Measurements from ENCODE around the gene FOXA1.

The FOXA1 gene

GRCh38 chr14:37594971-37595808 is at the start of gene FOXA1, which contains the start of gene TTC6:
TSS of gene FOXA1 (minus strand) at chr14:37595249. CDS start at chr14:37594972, 277 bp downstream.
TSS of gene TTC6 (plus strand) at chr14:37595629. CDS start at chr14:37622065, 26,436 bp downstream.
- peak within 1 kb of the TSS in 1 of 2 donors; percentile 61 for H3K4me3 ChIP-seq (ENCODE audit: low read length in 2 of 2)
- no peaks in the 10 kb centered on the region for H3K36me3 ChIP-seq (ENCODE audit: control insufficient read depth in 2 of 2, insufficient read depth in 2 of 2, low read length in 2 of 2)
- H3K27ac ChIP-seq (ENCODE audit: low read length): no peak within 1 kb of the TSS
- H3K9me3 ChIP-seq (ENCODE audit: control insufficient read depth in 2 of 2, low read length in 2 of 2): peaks cover 0 to 4% of the 10 kb centered on the region in 2 donors
- H3K27me3 ChIP-seq (ENCODE audit: control insufficient read depth in 1 of 2, insufficient read depth in 2 of 2, low read length in 2 of 2): peaks cover 77 to 91% of the 10 kb centered on the region in 2 donors
- H3K4me1 ChIP-seq (ENCODE audit: control insufficient read depth, insufficient read depth, low read length): peaks cover 24% of the 10 kb centered on the region
- no peak within 1 kb of the TSS for H3K9ac ChIP-seq (ENCODE audit: low read length in 2 of 2)

- H3K4me3 ChIP-seq (ENCODE audit: low read length in 2 of 2): no peak overlapping the region
- no peaks in the 10 kb centered on the region for H3K27me3 ChIP-seq (ENCODE audit: control insufficient read depth in 1 of 2, insufficient read depth in 2 of 2, low read length in 2 of 2)
- no peaks in the 10 kb centered on the region for H3K9me3 ChIP-seq (ENCODE audit: control insufficient read depth in 2 of 2, low read length in 2 of 2)
- no peak overlapping the region for H3K9ac ChIP-seq (ENCODE audit: low read length in 2 of 2)
- H3K4me1 ChIP-seq (ENCODE audit: control insufficient read depth, insufficient read depth, low read length): no peaks in the 10 kb centered on the region
- no peak overlapping the region for H3K27ac ChIP-seq (ENCODE audit: low read length)
- no peaks in the 10 kb centered on the region for H3K36me3 ChIP-seq (ENCODE audit: control insufficient read depth in 2 of 2, insufficient read depth in 2 of 2, low read length in 2 of 2)
These were observed 48.7 kb upstream of the FOXA1 start for GRCh38 chr14:37643701-37644100.

- Histone ChIP-seq H3K27me3 (ENCODE audit: control insufficient read depth in 1 of 2, insufficient read depth in 2 of 2, low read length in 2 of 2) (no peaks in the 10 kb centered on the region), H3K9me3 (ENCODE audit: control insufficient read depth in 2 of 2, low read length in 2 of 2) (no peaks in the 10 kb centered on the region), H3K27ac (ENCODE audit: low read length) (no peak overlapping the region), H3K4me1 (ENCODE audit: control insufficient read depth, insufficient read depth, low read length) (no peaks in the 10 kb centered on the region), H3K4me3 (ENCODE audit: low read length in 2 of 2) (no peak overlapping the region), H3K36me3 (ENCODE audit: control insufficient read depth in 2 of 2, insufficient read depth in 2 of 2, low read length in 2 of 2) (no peaks in the 10 kb centered on the region), H3K9ac (ENCODE audit: low read length in 2 of 2) (no peak overlapping the region)
These were observed 47.1 kb upstream of the FOXA1 start for GRCh38 chr14:37642125-37642524.

- H3K4me3 ChIP-seq (ENCODE audit: low read length in 2 of 2): no peak overlapping the region
- H3K9ac ChIP-seq (ENCODE audit: low read length in 2 of 2): no peak overlapping the region
- no peaks in the 10 kb centered on the region for H3K4me1 ChIP-seq (ENCODE audit: control insufficient read depth, insufficient read depth, low read length)
- H3K9me3 ChIP-seq (ENCODE audit: control insufficient read depth in 2 of 2, low read length in 2 of 2): no peaks in the 10 kb centered on the region
- H3K27ac ChIP-seq (ENCODE audit: low read length): no peak overlapping the region
- H3K27me3 ChIP-seq (ENCODE audit: control insufficient read depth in 1 of 2, insufficient read depth in 2 of 2, low read length in 2 of 2): no peaks in the 10 kb centered on the region
- no peaks in the 10 kb centered on the region for H3K36me3 ChIP-seq (ENCODE audit: control insufficient read depth in 2 of 2, insufficient read depth in 2 of 2, low read length in 2 of 2)
These were observed 46.1 kb upstream of the FOXA1 start for GRCh38 chr14:37641117-37641516.

GRCh38 chr14:37638599-37638998 is 43.5 kb upstream of the FOXA1 start:
- Histone ChIP-seq H3K27ac (ENCODE audit: low read length) (no peak overlapping the region), H3K4me3 (ENCODE audit: low read length in 2 of 2) (no peak overlapping the region), H3K4me1 (ENCODE audit: control insufficient read depth, insufficient read depth, low read length) (no peaks in the 10 kb centered on the region), H3K9ac (ENCODE audit: low read length in 2 of 2) (no peak overlapping the region), H3K9me3 (ENCODE audit: control insufficient read depth in 2 of 2, low read length in 2 of 2) (no peaks in the 10 kb centered on the region), H3K27me3 (ENCODE audit: control insufficient read depth in 1 of 2, insufficient read depth in 2 of 2, low read length in 2 of 2) (peaks cover 0 to 1% of the 10 kb centered on the region in 2 donors), H3K36me3 (ENCODE audit: control insufficient read depth in 2 of 2, insufficient read depth in 2 of 2, low read length in 2 of 2) (no peaks in the 10 kb centered on the region)

GRCh38 chr14:37637341-37637740 is 42.3 kb upstream of the FOXA1 start:
- no peaks in the 10 kb centered on the region for H3K36me3 ChIP-seq (ENCODE audit: control insufficient read depth in 2 of 2, insufficient read depth in 2 of 2, low read length in 2 of 2)
- peaks cover 4 to 6% of the 10 kb centered on the region in 2 donors for H3K27me3 ChIP-seq (ENCODE audit: control insufficient read depth in 1 of 2, insufficient read depth in 2 of 2, low read length in 2 of 2)
- no peak overlapping the region for H3K27ac ChIP-seq (ENCODE audit: low read length)
- no peaks in the 10 kb centered on the region for H3K4me1 ChIP-seq (ENCODE audit: control insufficient read depth, insufficient read depth, low read length)
- H3K4me3 ChIP-seq (ENCODE audit: low read length in 2 of 2): no peak overlapping the region
- H3K9ac ChIP-seq (ENCODE audit: low read length in 2 of 2): no peak overlapping the region
- no peaks in the 10 kb centered on the region for H3K9me3 ChIP-seq (ENCODE audit: control insufficient read depth in 2 of 2, low read length in 2 of 2)

- H3K27me3 ChIP-seq (ENCODE audit: control insufficient read depth in 1 of 2, insufficient read depth in 2 of 2, low read length in 2 of 2): peaks cover 12 to 17% of the 10 kb centered on the region in 2 donors
- no peaks in the 10 kb centered on the region for H3K9me3 ChIP-seq (ENCODE audit: control insufficient read depth in 2 of 2, low read length in 2 of 2)
- H3K27ac ChIP-seq (ENCODE audit: low read length): no peak overlapping the region
- H3K9ac ChIP-seq (ENCODE audit: low read length in 2 of 2): no peak overlapping the region
- H3K36me3 ChIP-seq (ENCODE audit: control insufficient read depth in 2 of 2, insufficient read depth in 2 of 2, low read length in 2 of 2): no peaks in the 10 kb centered on the region
- peaks cover 6% of the 10 kb centered on the region for H3K4me1 ChIP-seq (ENCODE audit: control insufficient read depth, insufficient read depth, low read length)
- no peak overlapping the region for H3K4me3 ChIP-seq (ENCODE audit: low read length in 2 of 2)
These were observed 30.8 kb upstream of the FOXA1 start for GRCh38 chr14:37625597-37626595.

GRCh38 chr14:37623971-37624370 is 28.9 kb upstream of the FOXA1 start:
- H3K9me3 ChIP-seq (ENCODE audit: control insufficient read depth in 2 of 2, low read length in 2 of 2): no peaks in the 10 kb centered on the region
- no peak overlapping the region for H3K9ac ChIP-seq (ENCODE audit: low read length in 2 of 2)
- H3K27ac ChIP-seq (ENCODE audit: low read length): no peak overlapping the region
- peaks cover 14 to 17% of the 10 kb centered on the region in 2 donors for H3K27me3 ChIP-seq (ENCODE audit: control insufficient read depth in 1 of 2, insufficient read depth in 2 of 2, low read length in 2 of 2)
- H3K36me3 ChIP-seq (ENCODE audit: control insufficient read depth in 2 of 2, insufficient read depth in 2 of 2, low read length in 2 of 2): no peaks in the 10 kb centered on the region
- no peak overlapping the region for H3K4me3 ChIP-seq (ENCODE audit: low read length in 2 of 2)
- peaks cover 6% of the 10 kb centered on the region for H3K4me1 ChIP-seq (ENCODE audit: control insufficient read depth, insufficient read depth, low read length)

GRCh38 chr14:37623426-37623951 is 28.4 kb upstream of the FOXA1 start:
- no peak overlapping the region for H3K27ac ChIP-seq (ENCODE audit: low read length)
- H3K27me3 ChIP-seq (ENCODE audit: control insufficient read depth in 1 of 2, insufficient read depth in 2 of 2, low read length in 2 of 2): peaks cover 14 to 17% of the 10 kb centered on the region in 2 donors

GRCh38 chr14:37622231-37622923 is 27.3 kb upstream of the FOXA1 start:
- Histone ChIP-seq H3K27ac (ENCODE audit: low read length) (no peak overlapping the region), H3K27me3 (ENCODE audit: control insufficient read depth in 1 of 2, insufficient read depth in 2 of 2, low read length in 2 of 2) (peaks cover 14 to 17% of the 10 kb centered on the region in 2 donors), H3K9me3 (ENCODE audit: control insufficient read depth in 2 of 2, low read length in 2 of 2) (no peaks in the 10 kb centered on the region), H3K36me3 (ENCODE audit: control insufficient read depth in 2 of 2, insufficient read depth in 2 of 2, low read length in 2 of 2) (no peaks in the 10 kb centered on the region), H3K9ac (ENCODE audit: low read length in 2 of 2) (no peak overlapping the region), H3K4me3 (ENCODE audit: low read length in 2 of 2) (peak overlapping the region; percentile 22 to 44), H3K4me1 (ENCODE audit: control insufficient read depth, insufficient read depth, low read length) (peaks cover 6% of the 10 kb centered on the region)

More at GRCh38 chr14:37623426-37623951, 28.4 kb upstream of the FOXA1 start:
- no peaks in the 10 kb centered on the region for H3K9me3 ChIP-seq (ENCODE audit: control insufficient read depth in 2 of 2, low read length in 2 of 2)
- H3K4me3 ChIP-seq (ENCODE audit: low read length in 2 of 2): no peak overlapping the region
- peaks cover 6% of the 10 kb centered on the region for H3K4me1 ChIP-seq (ENCODE audit: control insufficient read depth, insufficient read depth, low read length)
- no peaks in the 10 kb centered on the region for H3K36me3 ChIP-seq (ENCODE audit: control insufficient read depth in 2 of 2, insufficient read depth in 2 of 2, low read length in 2 of 2)
- H3K9ac ChIP-seq (ENCODE audit: low read length in 2 of 2): no peak overlapping the region

All from stomach smooth muscle (tissue), 2 donors.